Right forelimb (tissue), 1 donor: ENCODE results near the gene ZNF217.
"Not testable (repeated sequence)": the region's sequence is repeated elsewhere in the genome, so short reads cannot be mapped to it uniquely, and the experiment has no call there.

Experiments
- DNase-seq: peaks from one replicate; pipeline ENCODE4 v3.0.0-alpha.2; 2018

The ZNF217 gene

GRCh38 chr20:53522696-53523095, 70.9 kb downstream of the ZNF217 start:
- no peak for DNase-seq

GRCh38 chr20:53522026-53522425, 71.6 kb downstream of the ZNF217 start:
- no peak for DNase-seq

GRCh38 chr20:53521421-53521820, 72.2 kb downstream of the ZNF217 start:
- DNase-seq, result not testable (repeated sequence)

- DNase-seq, result no peak
These were observed 76.5 kb downstream of the ZNF217 start for GRCh38 chr20:53517146-53517545.
